Measurements from ENCODE around the gene CEP112. TPM values are rescaled to one million over a fixed set of nuclear protein-coding genes. Genes with fewer than 3 reads are reported as not detected.

The CEP112 gene
- total RNA-seq, 1 experiment from 2014 or later, result 6.1 TPM

- ATAC-seq (no peak), DNase-seq (ENCODE audit: low spot score) (no peak)
- H3K4me3 Mint-ChIP-seq, result no peak overlapping the region
- H3K9me3 Mint-ChIP-seq, result peaks cover 6% of the 10 kb centered on the region
- no peaks in the 10 kb centered on the region; the same call in 1 of the 2 replicates for H3K27me3 Mint-ChIP-seq (ENCODE audit: low read depth)
- peaks cover 12% of the 10 kb centered on the region for H3K4me1 Mint-ChIP-seq
- TF ChIP-seq FOXK1 (CRISPR knock-in tag; IDR thresholded peaks at IDR 0.05) (no peak), ATF6 (CRISPR knock-in tag; IDR thresholded peaks at IDR 0.05) (no peak), NFYB (CRISPR knock-in tag; conservative IDR thresholded peaks at IDR 0.05; ENCODE audit: low read depth) (no peak)
- ChIA-PET CTCF (no interaction called here), POLR2A (no interaction called here)
- no peak overlapping the region for H3K27ac Mint-ChIP-seq
- no peaks in the 10 kb centered on the region for H3K36me3 Mint-ChIP-seq
These were observed 527.7 kb downstream of the CEP112 start for GRCh38 chr17:65664266-65664665.

GRCh38 chr17:65662196-65662595 lies 529.7 kb downstream of the CEP112 start:
- Mint-ChIP-seq H3K4me3 (no peak overlapping the region), H3K27me3 (ENCODE audit: low read depth) (no peaks in the 10 kb centered on the region; the same call in 1 of the 2 replicates)
- no peak for ATAC-seq

More at GRCh38 chr17:65662196-65662595, 529.7 kb downstream of the CEP112 start:
- no peak overlapping the region for H3K27ac Mint-ChIP-seq
- DNase-seq (ENCODE audit: low spot score), result no peak
- ChIA-PET POLR2A (no interaction called here), CTCF (no interaction called here)
- peaks cover 4% of the 10 kb centered on the region; the same call in 1 of the 2 replicates for H3K4me1 Mint-ChIP-seq
- TF ChIP-seq ZNF396 (CRISPR knock-in tag; IDR thresholded peaks at IDR 0.05; ENCODE audit: borderline replicate concordance) (no peak), FOXK1 (CRISPR knock-in tag; IDR thresholded peaks at IDR 0.05) (no peak), ZBTB43 (CRISPR knock-in tag; IDR thresholded peaks at IDR 0.05) (no peak), NR1H2 (CRISPR knock-in tag; IDR thresholded peaks at IDR 0.05) (no peak), JUN (CRISPR knock-in tag; IDR thresholded peaks at IDR 0.05) (no peak), TEAD4 (CRISPR knock-in tag; IDR thresholded peaks at IDR 0.05) (no peak), ATF2 (CRISPR knock-in tag; IDR thresholded peaks at IDR 0.05; ENCODE audit: borderline replicate concordance, low read depth) (no peak), E2F4 (CRISPR knock-in tag; IDR thresholded peaks at IDR 0.05; ENCODE audit: borderline replicate concordance, low read depth) (no peak), ZNF425 (CRISPR knock-in tag; conservative IDR thresholded peaks at IDR 0.05) (no peak), ZMAT4 (CRISPR knock-in tag; IDR thresholded peaks at IDR 0.05) (no peak), OVOL2 (CRISPR knock-in tag; IDR thresholded peaks at IDR 0.05; ENCODE audit: borderline replicate concordance) (no peak), ZNF416 (CRISPR knock-in tag; IDR thresholded peaks at IDR 0.05) (no peak), TCF7 (CRISPR knock-in tag; IDR thresholded peaks at IDR 0.05; ENCODE audit: low read depth) (no peak), EMX1 (CRISPR knock-in tag; IDR thresholded peaks at IDR 0.05) (no peak), MXD4 (CRISPR knock-in tag; IDR thresholded peaks at IDR 0.05; ENCODE audit: borderline replicate concordance) (no peak), NFATC4 (CRISPR knock-in tag; IDR thresholded peaks at IDR 0.05) (no peak), ESRRA (CRISPR knock-in tag; IDR thresholded peaks at IDR 0.05; ENCODE audit: borderline replicate concordance) (no peak)
- H3K9me3 Mint-ChIP-seq, result peaks cover 6% of the 10 kb centered on the region
- H3K36me3 Mint-ChIP-seq, result no peaks in the 10 kb centered on the region

Data from WTC11 (cell line).